Kidney (tissue), 14 donors: ENCODE measurements around the gene ZNF605. TPM values are rescaled to one million over a fixed set of nuclear protein-coding genes. Genes with fewer than 3 reads are reported as not detected.
"Not testable (repeated sequence)": the region's sequence is repeated elsewhere in the genome, so short reads cannot be mapped to it uniquely, and the experiment has no call there.

Source experiments
- DNase-seq, 5 donors: peaks; one replicate each; pipeline ENCODE4 v3.0.0-alpha.2; 2013 to 2020
- FAIRE-seq: peaks from 2 replicates; lab custom pipeline; 2012; peaks lifted over from hg19 to GRCh38; lab: Jason Lieb, UNC
- H3K27ac ChIP-seq, 2 donors: one replicate each; pipeline ENCODE4 v1.7.0; 2013; ENCODE audit warnings: low read depth in 2 of 2, low read length in 2 of 2, inconsistent platforms in 1 of 2
- H3K27me3 ChIP-seq: one replicate; pipeline ENCODE4 v1.7.1; 2013; ENCODE audit warnings: low read length, inconsistent platforms; ENCODE audit not compliant: control insufficient read depth, insufficient read depth
- H3K36me3 ChIP-seq, 3 donors: one replicate each; pipeline versions ENCODE4 v1.7.0 to v1.7.1; 2013; ENCODE audit warnings: low read length in 3 of 3, control low read depth in 1 of 3, inconsistent platforms in 1 of 3; ENCODE audit not compliant: insufficient read depth in 3 of 3, control insufficient read depth in 2 of 3
- H3K4me1 ChIP-seq, 3 donors: one replicate each; pipeline versions ENCODE4 v1.7.0 to v1.7.1; 2013; ENCODE audit warnings: low read length in 3 of 3, inconsistent platforms in 1 of 3, low read depth in 1 of 3; ENCODE audit not compliant: control insufficient read depth in 2 of 3, insufficient read depth in 2 of 3
- H3K4me3 ChIP-seq, 3 donors: one replicate each; pipeline versions ENCODE4 v1.7.0 to v1.8.1; 2013; ENCODE audit warnings: low read length in 3 of 3, control low read depth in 1 of 3, inconsistent platforms in 1 of 3
- H3K9ac ChIP-seq, 3 donors: one replicate each; pipeline versions ENCODE4 v1.7.0 to v1.7.1; 2013; ENCODE audit warnings: low read length in 3 of 3, control low read depth in 1 of 3, inconsistent platforms in 1 of 3
- H3K9me3 ChIP-seq, 3 donors: one replicate each; pipeline versions ENCODE4 v1.7.0 to v1.7.1; 2013; ENCODE audit warnings: low read length in 3 of 3, control low read depth in 1 of 3, inconsistent platforms in 1 of 3; ENCODE audit not compliant: control insufficient read depth in 2 of 3, insufficient read depth in 1 of 3
- CTCF ChIP-seq: IDR thresholded peaks from 3 replicates; pipeline ENCODE4 v1.5.1; 2012; ENCODE audit warnings: mild to moderate bottlenecking, moderate library complexity, borderline replicate concordance; ENCODE audit not compliant: insufficient read depth; ENCODE audit errors: extremely low read depth
- intact Hi-C: fragments of 100-400 bp; cut with DNase I; formaldehyde crosslinking; loops from one replicate; pipeline ENCODE4 v1.11.1; 2022
- polyA plus RNA-seq: library from polyadenylated mRNA; stranded (reverse); fragments of 350-450 nt; fragmentation: Illumina TruSeq; extraction: RNeasy Lipid Tissue Mini Kit (QIAGEN cat#74804); gene quantifications from one replicate; pipeline ENCODE4 v1.2.3, GENCODE V29; 2014; ENCODE audit warnings: low read depth, low replicate concordance; ENCODE audit not compliant: insufficient read depth
- total RNA-seq: library from RNA; stranded (reverse); fragmentation: NEBNext Ultra II Directional; extraction: Animal tissue kit (Norgen Biotek cat#: 25700); gene quantifications from one replicate; pipeline ENCODE4 v1.2.1, GENCODE V29; 2021
- donor health status: control.
- donor health status: control.
- donor health status: control.
- donor health status: control.
- donor health status: control.
- donor health status: DM: yes; HTN: yes; CAD: no.
- donor health status: Normal renal cell carcinoma (clear cell type).

ZNF605 gene
- total and polyA plus RNA-seq, 2 donors from 2014 or later = 5.0 to 15.2 TPM

- Histone ChIP-seq H3K9ac (peak overlapping the region; percentile 57 to 78 (median 63)), H3K4me3 (peak overlapping the region; percentile 62 to 82 (median 75)), H3K27me3 (peaks cover 6% of the 10 kb centered on the region), H3K36me3 (no peaks in the 10 kb centered on the region), H3K27ac (peak overlapping the region; percentile 69 to 71), H3K9me3 (peaks cover 0 to 10% (median 4%) of the 10 kb centered on the region in 3 donors), H3K4me1 (no peaks in the 10 kb centered on the region)
- no peak for TF ChIP-seq CTCF
- peak; percentile 98 to 99 (median 99) for DNase-seq
- intact Hi-C loops = no loop called here
- peak; percentile 84 for FAIRE-seq
Observed at GRCh38 chr12:132908145-132909029, 47.7 kb downstream of the ZNF605 start.

GRCh38 chr12:132907789-132908144, 48.3 kb downstream of the ZNF605 start:
- H3K36me3 ChIP-seq, intact Hi-C loops, H3K27me3 ChIP-seq, H3K4me1 ChIP-seq, DNase-seq, FAIRE-seq: not testable (repeated sequence)
- Histone ChIP-seq H3K27ac (peak overlapping the region in 1 of 2 donors; percentile 69), H3K9ac (peak overlapping the region in 2 of 3 donors; percentile 3 to 29), H3K4me3 (peak overlapping the region; percentile 61 to 75 (median 62)), H3K9me3 (peaks cover 0 to 10% (median 4%) of the 10 kb centered on the region in 3 donors)

GRCh38 chr12:132907216-132907615, 48.9 kb downstream of the ZNF605 start:
- H3K27ac ChIP-seq = no peak overlapping the region
- H3K4me1 ChIP-seq = no peaks in the 10 kb centered on the region
- H3K9ac ChIP-seq = no peak overlapping the region
- H3K9me3 ChIP-seq = peaks cover 0 to 10% (median 4%) of the 10 kb centered on the region in 3 donors
- no peak for TF ChIP-seq CTCF
- H3K27me3 ChIP-seq = peaks cover 6% of the 10 kb centered on the region
- DNase-seq = peak in 1 of 5 donors; percentile 16
- FAIRE-seq = no peak
- intact Hi-C loops = no loop called here
- no peak overlapping the region for H3K4me3 ChIP-seq
- H3K36me3 ChIP-seq = no peaks in the 10 kb centered on the region

GRCh38 chr12:132904718-132905328, 51.3 kb downstream of the ZNF605 start:
- intact Hi-C loops = no loop called here
- peak; percentile 78 for TF ChIP-seq CTCF
- H3K9me3 ChIP-seq = peaks cover 0 to 4% (median 0%) of the 10 kb centered on the region in 3 donors
- peaks cover 6% of the 10 kb centered on the region for H3K27me3 ChIP-seq
- no peak for FAIRE-seq
- no peak overlapping the region for H3K9ac ChIP-seq
- H3K36me3 ChIP-seq = no peaks in the 10 kb centered on the region
- H3K27ac ChIP-seq = no peak overlapping the region
- DNase-seq = peak; percentile 78 to 95 (median 83)
- no peak overlapping the region for H3K4me3 ChIP-seq
- no peaks in the 10 kb centered on the region for H3K4me1 ChIP-seq
